Measurements from ENCODE around the gene ELMO2.

ELMO2 gene

GRCh38 chr20:46347841-46348803 lies 58.3 kb downstream of the ELMO2 start:
- TF ChIP-seq POLR2A (IDR thresholded peaks at IDR 0.05; ENCODE audit: low read depth, low read length) = no peak
- no peak for FAIRE-seq
- DNase-seq (ENCODE audit: insufficient read length, low spot score) = no peak

DNA sequence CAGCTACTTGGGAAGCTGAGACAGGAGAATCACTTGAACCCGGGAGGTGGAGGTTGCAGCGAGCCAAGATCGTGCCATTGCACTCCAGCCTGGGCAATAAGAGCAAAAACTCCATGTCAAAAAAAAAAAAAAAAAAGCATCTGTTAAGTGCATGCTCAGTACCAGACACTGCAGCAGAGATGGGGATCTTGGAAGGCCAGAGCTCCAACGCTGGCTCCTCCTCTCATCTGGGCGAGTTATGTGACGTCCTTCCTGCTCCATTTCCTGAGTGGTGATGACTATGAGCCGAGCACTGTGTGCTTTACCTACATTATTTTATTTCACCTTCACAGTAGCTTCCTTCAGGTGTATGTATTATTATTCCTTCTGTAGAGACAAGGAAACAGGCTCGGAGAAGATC lies 59.6 kb downstream of the ELMO2 start:
- FAIRE-seq (no peak), DNase-seq (ENCODE audit: insufficient read length, low spot score) (no peak)
- TF ChIP-seq POLR2A (IDR thresholded peaks at IDR 0.05; ENCODE audit: low read depth, low read length) = no peak

- FAIRE-seq (no peak), DNase-seq (ENCODE audit: insufficient read length, low spot score) (no peak)
- TF ChIP-seq POLR2A (IDR thresholded peaks at IDR 0.05; ENCODE audit: low read depth, low read length) = no peak
These were observed 61.8 kb downstream of the ELMO2 start for GRCh38 chr20:46344488-46345162.

GRCh38 chr20:46343975-46344357 lies 62.4 kb downstream of the ELMO2 start:
- FAIRE-seq (no peak), DNase-seq (ENCODE audit: insufficient read length, low spot score) (no peak)
- no peak for TF ChIP-seq POLR2A (IDR thresholded peaks at IDR 0.05; ENCODE audit: low read depth, low read length)

DNA sequence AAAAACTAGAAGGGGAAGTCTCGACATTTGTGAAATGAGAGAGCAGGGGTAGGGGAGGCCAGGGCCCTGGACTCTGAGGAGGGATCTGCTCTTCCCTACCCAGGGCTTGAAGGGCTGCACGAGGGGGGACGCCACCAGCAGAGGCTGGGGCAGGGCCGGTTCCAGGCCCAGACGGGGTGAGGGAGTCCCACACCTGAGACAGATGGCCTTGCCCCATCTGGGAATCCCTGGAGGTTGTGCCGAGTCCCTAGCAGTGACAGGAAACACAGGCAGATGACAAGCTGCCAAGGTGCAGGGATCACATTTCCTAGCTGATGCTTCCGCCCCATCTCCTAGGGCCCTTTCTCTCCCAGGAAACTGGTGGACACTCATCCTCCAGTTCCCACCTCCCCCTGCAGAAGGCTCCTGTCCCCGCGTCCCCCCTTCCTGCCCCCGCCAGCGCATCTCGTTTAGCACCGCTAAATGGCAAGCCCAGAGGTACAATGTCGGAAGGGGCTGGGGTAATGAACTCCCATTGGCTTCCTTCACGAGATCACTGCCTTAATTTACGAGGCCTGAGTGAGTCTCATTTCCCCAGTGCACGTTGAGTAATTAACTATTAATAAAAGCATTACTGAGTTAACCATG lies 63.0 kb downstream of the ELMO2 start:
- FAIRE-seq = no peak
- DNase-seq (ENCODE audit: insufficient read length, low spot score) = no peak
- TF ChIP-seq POLR2A (IDR thresholded peaks at IDR 0.05; ENCODE audit: low read depth, low read length) = no peak

- FAIRE-seq (no peak), DNase-seq (ENCODE audit: insufficient read length, low spot score) (no peak)
- no peak for TF ChIP-seq POLR2A (IDR thresholded peaks at IDR 0.05; ENCODE audit: low read depth, low read length)
These were observed 63.7 kb downstream of the ELMO2 start for GRCh38 chr20:46342451-46343347.

DNA sequence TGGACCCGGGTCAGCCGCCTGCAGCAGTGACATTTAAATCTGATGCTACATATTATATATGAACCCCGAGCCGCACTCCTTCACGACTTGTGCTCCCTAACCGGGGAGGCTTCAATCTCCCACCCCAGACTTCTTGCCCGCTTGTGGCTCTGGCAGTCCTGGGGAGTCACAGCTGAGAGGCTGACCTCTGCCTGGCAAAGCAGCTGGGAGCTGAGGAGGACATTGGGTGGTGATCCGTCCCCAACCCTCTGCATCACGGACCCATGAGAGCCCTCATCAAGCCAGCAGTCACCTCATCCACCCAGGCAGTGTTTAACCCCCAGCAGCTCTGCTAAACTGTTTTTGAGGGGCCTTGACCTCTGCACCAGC lies 64.4 kb downstream of the ELMO2 start:
- TF ChIP-seq POLR2A (IDR thresholded peaks at IDR 0.05; ENCODE audit: low read depth, low read length) = no peak
- DNase-seq (ENCODE audit: insufficient read length, low spot score) (no peak), FAIRE-seq (no peak)

DNA sequence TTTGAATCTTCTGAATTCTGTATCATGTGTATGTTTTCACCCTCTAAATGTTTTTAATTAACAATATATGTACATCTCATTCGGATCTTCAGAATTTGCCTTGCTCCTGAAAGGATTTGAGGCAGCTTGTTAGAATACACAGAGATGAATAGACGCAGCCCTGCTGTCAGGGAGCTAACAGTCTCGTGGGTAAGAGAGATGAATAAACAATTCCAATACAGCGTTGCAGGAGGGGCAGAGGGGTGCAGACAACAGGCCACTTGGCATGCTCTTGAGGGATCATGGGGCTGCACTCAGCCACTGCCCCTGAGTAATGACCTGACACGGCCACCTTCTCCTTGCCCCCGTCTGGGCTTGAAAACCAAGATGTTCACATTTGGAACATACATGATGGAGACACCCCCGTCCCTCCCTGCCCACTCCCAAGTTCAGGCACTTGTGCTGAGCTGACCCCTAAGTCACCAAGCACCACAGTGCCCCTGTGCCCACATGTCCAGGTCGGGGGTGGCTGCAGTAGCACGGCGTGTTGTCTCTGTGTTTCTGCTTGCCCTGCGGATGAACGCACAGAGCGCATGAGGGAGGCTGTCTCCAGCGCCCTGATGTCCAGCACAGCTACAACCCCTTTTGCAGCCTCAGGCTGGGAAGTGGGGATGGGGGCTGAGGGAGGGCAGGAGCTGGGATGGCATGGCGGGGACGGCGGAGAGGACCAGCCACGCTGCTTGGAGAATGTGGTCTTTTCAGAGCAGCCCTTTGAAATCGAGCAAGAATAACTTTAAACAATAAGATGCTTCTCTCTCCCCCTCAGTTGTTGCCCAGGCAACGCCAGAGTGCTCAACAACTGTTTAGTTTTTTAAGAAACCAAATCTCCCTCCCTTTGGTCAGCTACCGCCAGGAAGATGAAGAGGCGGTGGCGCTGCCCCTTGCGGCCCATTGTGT lies 65.1 kb downstream of the ELMO2 start:
- FAIRE-seq = no peak
- DNase-seq (ENCODE audit: insufficient read length, low spot score) = no peak
- TF ChIP-seq POLR2A (IDR thresholded peaks at IDR 0.05; ENCODE audit: low read depth, low read length) = no peak

DNA sequence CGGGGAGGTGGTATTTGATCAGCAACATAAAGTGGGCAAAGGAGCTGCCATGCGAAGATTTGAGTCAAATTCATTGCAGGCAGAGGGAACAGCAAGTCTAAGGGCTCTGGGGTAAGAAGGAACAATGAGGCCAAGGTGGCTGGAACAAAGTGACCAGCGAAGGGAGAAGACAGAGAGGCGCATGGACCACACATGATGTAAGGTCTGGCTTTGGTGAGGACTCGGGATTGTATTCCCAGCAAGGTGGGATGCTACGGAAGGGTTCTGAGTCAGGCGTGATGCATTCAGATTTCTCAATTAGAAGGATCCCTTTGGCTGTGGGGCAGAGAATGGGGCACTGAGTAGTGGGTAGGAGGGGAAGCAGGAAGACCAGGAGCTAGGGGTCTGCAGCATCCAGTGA lies 67.4 kb downstream of the ELMO2 start:
- FAIRE-seq (no peak), DNase-seq (ENCODE audit: insufficient read length, low spot score) (no peak)
- no peak for TF ChIP-seq POLR2A (IDR thresholded peaks at IDR 0.05; ENCODE audit: low read depth, low read length)

DNA sequence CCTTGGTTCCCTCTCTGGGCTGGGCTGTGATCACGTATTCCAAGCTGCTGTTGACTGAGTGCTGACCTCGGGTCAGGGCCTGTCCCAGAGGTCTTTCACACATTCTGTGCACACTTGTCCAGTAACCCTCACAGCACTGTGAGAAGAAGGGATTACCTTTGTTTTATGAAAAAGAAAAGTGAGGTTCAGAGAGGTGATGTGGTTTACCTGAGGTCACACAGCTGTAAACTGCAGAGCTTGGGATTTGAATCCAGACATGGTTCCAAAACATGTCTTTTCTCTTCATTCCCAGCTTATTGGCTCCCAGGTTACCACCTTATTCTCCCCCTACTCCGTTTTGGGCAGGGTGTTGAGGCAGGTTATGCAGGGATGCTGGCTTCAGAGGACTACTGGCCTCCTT lies 69.7 kb downstream of the ELMO2 start:
- no peak for DNase-seq (ENCODE audit: insufficient read length, low spot score)
- no peak for FAIRE-seq
- TF ChIP-seq POLR2A (IDR thresholded peaks at IDR 0.05; ENCODE audit: low read depth, low read length) = no peak

DNA sequence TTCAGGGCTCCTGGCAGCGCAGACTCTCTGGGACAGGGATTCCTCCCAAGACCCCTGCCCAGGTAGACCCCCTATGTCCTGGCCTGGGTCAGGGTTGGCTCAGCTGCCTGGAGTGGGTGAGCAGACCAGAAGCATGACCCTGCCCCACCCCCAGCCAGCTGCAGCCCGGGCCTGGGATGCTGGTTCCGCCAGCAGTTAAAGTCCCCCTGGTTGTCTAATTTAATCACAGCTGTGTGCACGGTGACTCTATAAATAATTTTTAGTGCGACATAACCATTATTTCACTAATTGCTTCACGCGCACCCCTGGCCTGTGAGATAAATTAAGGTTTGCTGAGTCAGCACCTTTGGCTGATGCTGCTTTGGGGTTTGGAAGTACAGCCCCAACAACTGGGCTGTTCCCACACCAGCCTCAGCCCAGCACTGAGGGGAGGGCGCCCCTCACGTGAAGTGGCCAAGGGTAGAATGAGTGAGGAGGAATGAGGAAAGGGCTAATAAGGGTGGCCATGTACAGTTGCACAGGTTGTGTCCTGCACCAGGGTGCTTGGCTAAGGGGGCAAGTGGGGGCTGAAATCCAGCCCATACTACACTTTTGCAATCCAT lies 72.0 kb downstream of the ELMO2 start:
- FAIRE-seq (no peak), DNase-seq (ENCODE audit: insufficient read length, low spot score) (no peak)
- TF ChIP-seq POLR2A (IDR thresholded peaks at IDR 0.05; ENCODE audit: low read depth, low read length) = no peak

Measured in H54 (cell line).